Stimulated activated effector memory CD8-positive, alpha-beta T cell treated with anti-CD3 and anti-CD28 coated beads, Interleukin-12 subunit alpha, Interleukin-12 subunit beta, amount 100 ng/mL, for 72 hours (primary cell): Measurements from ENCODE around the gene CCDC141.

Experiments
- ATAC-seq: fragments of 150-1000 bp; cut with Tn5 transposase; 2 replicates; pipeline ENCODE4 v1.10.0; 2021
- DNase-seq, 2 donors: peaks; one replicate each; pipeline ENCODE4 v3.0.0; 2021 to 2022; ENCODE audit warnings: low spot score in 2 of 2
- H3K27ac Mint-ChIP-seq: one replicate; pipeline ENCODE4 v1.8.0; 2022; ENCODE audit warnings: mild to moderate bottlenecking, mixed read lengths
- H3K36me3 Mint-ChIP-seq: one replicate; pipeline ENCODE4 v1.8.0; 2022; ENCODE audit warnings: mild to moderate bottlenecking, mixed read lengths
- H3K4me1 Mint-ChIP-seq: one replicate; pipeline ENCODE4 v1.8.0; 2022; ENCODE audit warnings: mixed read lengths
- H3K4me3 Mint-ChIP-seq: one replicate; pipeline ENCODE4 v1.8.0; 2022; ENCODE audit warnings: mild to moderate bottlenecking, mixed read lengths
- H3K9me3 Mint-ChIP-seq: one replicate; pipeline ENCODE4 v1.8.0; 2022; ENCODE audit warnings: mixed read lengths

The CCDC141 gene

GRCh38 chr2:178828486-178828881 is 221.5 kb downstream of the CCDC141 start:
- no peaks in the 10 kb centered on the region for H3K36me3 Mint-ChIP-seq
- ATAC-seq (no peak), DNase-seq (no peak)
- H3K9me3 Mint-ChIP-seq, result no peaks in the 10 kb centered on the region
- H3K27ac Mint-ChIP-seq, result no peak overlapping the region
- no peaks in the 10 kb centered on the region for H3K4me1 Mint-ChIP-seq
- no peak overlapping the region for H3K4me3 Mint-ChIP-seq

GRCh38 chr2:178827739-178828485 is 222.0 kb downstream of the CCDC141 start:
- no peaks in the 10 kb centered on the region for H3K4me1 Mint-ChIP-seq
- H3K4me3 Mint-ChIP-seq, result no peak overlapping the region
- DNase-seq, result no peak
- no peaks in the 10 kb centered on the region for H3K36me3 Mint-ChIP-seq
- no peaks in the 10 kb centered on the region for H3K9me3 Mint-ChIP-seq
- no peak overlapping the region for H3K27ac Mint-ChIP-seq
- no peak for ATAC-seq

- H3K4me1 Mint-ChIP-seq, result no peaks in the 10 kb centered on the region
- no peaks in the 10 kb centered on the region for H3K36me3 Mint-ChIP-seq
- no peak for ATAC-seq
- H3K27ac Mint-ChIP-seq, result no peak overlapping the region
- H3K4me3 Mint-ChIP-seq, result no peak overlapping the region
- no peak for DNase-seq
- H3K9me3 Mint-ChIP-seq, result no peaks in the 10 kb centered on the region
Measured at GRCh38 chr2:178827111-178827510, 222.8 kb downstream of the CCDC141 start.

- Mint-ChIP-seq H3K9me3 (no peaks in the 10 kb centered on the region), H3K4me1 (no peaks in the 10 kb centered on the region), H3K36me3 (no peaks in the 10 kb centered on the region), H3K27ac (no peak overlapping the region), H3K4me3 (no peak overlapping the region)
- DNase-seq (no peak), ATAC-seq (no peak)
Measured at GRCh38 chr2:178825183-178825582, 224.8 kb downstream of the CCDC141 start.

- Mint-ChIP-seq H3K36me3 (no peaks in the 10 kb centered on the region), H3K27ac (no peak overlapping the region), H3K9me3 (no peaks in the 10 kb centered on the region), H3K4me3 (no peak overlapping the region), H3K4me1 (no peaks in the 10 kb centered on the region)
- ATAC-seq (no peak), DNase-seq (no peak)
Measured at GRCh38 chr2:178824181-178824580, 225.8 kb downstream of the CCDC141 start.

GRCh38 chr2:178819992-178820391 is 229.9 kb downstream of the CCDC141 start:
- DNase-seq, result no peak
- H3K27ac Mint-ChIP-seq, result no peak overlapping the region
- H3K4me3 Mint-ChIP-seq, result no peak overlapping the region
- H3K36me3 Mint-ChIP-seq, result no peaks in the 10 kb centered on the region
- ATAC-seq, result no peak
- H3K9me3 Mint-ChIP-seq, result no peaks in the 10 kb centered on the region
- H3K4me1 Mint-ChIP-seq, result no peaks in the 10 kb centered on the region

GRCh38 chr2:178819147-178819875 is 230.6 kb downstream of the CCDC141 start:
- no peak for DNase-seq
- Mint-ChIP-seq H3K27ac (no peak overlapping the region), H3K4me1 (no peaks in the 10 kb centered on the region), H3K4me3 (no peak overlapping the region), H3K9me3 (no peaks in the 10 kb centered on the region), H3K36me3 (no peaks in the 10 kb centered on the region)
- ATAC-seq, result no peak

- no peaks in the 10 kb centered on the region for H3K4me1 Mint-ChIP-seq
- no peak overlapping the region for H3K4me3 Mint-ChIP-seq
- no peak for DNase-seq
- ATAC-seq, result no peak
- H3K36me3 Mint-ChIP-seq, result no peaks in the 10 kb centered on the region
- no peak overlapping the region for H3K27ac Mint-ChIP-seq
- no peaks in the 10 kb centered on the region for H3K9me3 Mint-ChIP-seq
Measured at GRCh38 chr2:178811901-178812300, 238.0 kb downstream of the CCDC141 start.

- no peaks in the 10 kb centered on the region for H3K4me1 Mint-ChIP-seq
- H3K9me3 Mint-ChIP-seq, result no peaks in the 10 kb centered on the region
- no peak for DNase-seq
- no peak for ATAC-seq
- no peak overlapping the region for H3K4me3 Mint-ChIP-seq
- H3K27ac Mint-ChIP-seq, result no peak overlapping the region
- H3K36me3 Mint-ChIP-seq, result no peaks in the 10 kb centered on the region
Measured at GRCh38 chr2:178811045-178811444, 238.9 kb downstream of the CCDC141 start.

- Mint-ChIP-seq H3K9me3 (no peaks in the 10 kb centered on the region), H3K36me3 (no peaks in the 10 kb centered on the region), H3K4me3 (no peak overlapping the region), H3K4me1 (no peaks in the 10 kb centered on the region), H3K27ac (no peak overlapping the region)
- ATAC-seq (no peak), DNase-seq (no peak)
Measured at GRCh38 chr2:178810422-178810821, 239.5 kb downstream of the CCDC141 start.

GRCh38 chr2:178807227-178808008 is 242.5 kb downstream of the CCDC141 start, which contains the start of gene TTN:
Gene TTN (minus strand): TSS chr2:178807423. CDS start chr2:178804642, 2,781 bp downstream.
- H3K4me1 Mint-ChIP-seq, result no peaks in the 10 kb centered on the region
- no peak within 1 kb of the TSS for H3K27ac Mint-ChIP-seq
- ATAC-seq (peak; percentile 11), DNase-seq (no peak)
- no peaks in the 10 kb centered on the region for H3K36me3 Mint-ChIP-seq
- H3K4me3 Mint-ChIP-seq, result no peak within 1 kb of the TSS
- no peaks in the 10 kb centered on the region for H3K9me3 Mint-ChIP-seq

GRCh38 chr2:178806543-178806942 is 243.4 kb downstream of the CCDC141 start:
- no peaks in the 10 kb centered on the region for H3K9me3 Mint-ChIP-seq
- DNase-seq (no peak), ATAC-seq (no peak)
- no peaks in the 10 kb centered on the region for H3K4me1 Mint-ChIP-seq
- H3K4me3 Mint-ChIP-seq, result no peak overlapping the region
- no peak overlapping the region for H3K27ac Mint-ChIP-seq
- no peaks in the 10 kb centered on the region for H3K36me3 Mint-ChIP-seq

- ATAC-seq (no peak), DNase-seq (no peak)
- Mint-ChIP-seq H3K4me3 (no peak overlapping the region), H3K4me1 (no peaks in the 10 kb centered on the region), H3K36me3 (no peaks in the 10 kb centered on the region), H3K27ac (no peak overlapping the region), H3K9me3 (no peaks in the 10 kb centered on the region)
Measured at GRCh38 chr2:178805457-178805856, 244.5 kb downstream of the CCDC141 start.

- H3K27ac Mint-ChIP-seq, result no peak overlapping the region
- no peaks in the 10 kb centered on the region for H3K9me3 Mint-ChIP-seq
- no peaks in the 10 kb centered on the region for H3K36me3 Mint-ChIP-seq
- no peak for ATAC-seq
- no peak overlapping the region for H3K4me3 Mint-ChIP-seq
- no peaks in the 10 kb centered on the region for H3K4me1 Mint-ChIP-seq
- no peak for DNase-seq
Measured at GRCh38 chr2:178804791-178805190, 245.1 kb downstream of the CCDC141 start.

GRCh38 chr2:178800510-178800909 is 249.4 kb downstream of the CCDC141 start:
- H3K9me3 Mint-ChIP-seq, result no peaks in the 10 kb centered on the region
- no peak overlapping the region for H3K27ac Mint-ChIP-seq
- DNase-seq, result no peak
- no peak overlapping the region for H3K4me3 Mint-ChIP-seq
- no peaks in the 10 kb centered on the region for H3K36me3 Mint-ChIP-seq
- H3K4me1 Mint-ChIP-seq, result no peaks in the 10 kb centered on the region
- ATAC-seq, result no peak
